ENCODE measurements around the gene UROS.

- TF ChIP-seq, protein P1, sequence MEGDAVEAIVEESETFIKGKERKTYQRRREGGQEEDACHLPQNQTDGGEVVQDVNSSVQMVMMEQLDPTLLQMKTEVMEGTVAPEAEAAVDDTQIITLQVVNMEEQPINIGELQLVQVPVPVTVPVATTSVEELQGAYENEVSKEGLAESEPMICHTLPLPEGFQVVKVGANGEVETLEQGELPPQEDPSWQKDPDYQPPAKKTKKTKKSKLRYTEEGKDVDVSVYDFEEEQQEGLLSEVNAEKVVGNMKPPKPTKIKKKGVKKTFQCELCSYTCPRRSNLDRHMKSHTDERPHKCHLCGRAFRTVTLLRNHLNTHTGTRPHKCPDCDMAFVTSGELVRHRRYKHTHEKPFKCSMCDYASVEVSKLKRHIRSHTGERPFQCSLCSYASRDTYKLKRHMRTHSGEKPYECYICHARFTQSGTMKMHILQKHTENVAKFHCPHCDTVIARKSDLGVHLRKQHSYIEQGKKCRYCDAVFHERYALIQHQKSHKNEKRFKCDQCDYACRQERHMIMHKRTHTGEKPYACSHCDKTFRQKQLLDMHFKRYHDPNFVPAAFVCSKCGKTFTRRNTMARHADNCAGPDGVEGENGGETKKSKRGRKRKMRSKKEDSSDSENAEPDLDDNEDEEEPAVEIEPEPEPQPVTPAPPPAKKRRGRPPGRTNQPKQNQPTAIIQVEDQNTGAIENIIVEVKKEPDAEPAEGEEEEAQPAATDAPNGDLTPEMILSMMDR (IDR thresholded peaks at IDR 0.05), result no peak
- TF ChIP-seq POLR2A (IDR thresholded peaks at IDR 0.05), result no peak
- TF ChIP-seq EP300 (IDR thresholded peaks at IDR 0.05), result no peak
- no peak for TF ChIP-seq POLR2AphosphoS5 (IDR thresholded peaks at IDR 0.05)
Measured at GRCh38 chr10:125846894-125847293, 23.8 kb upstream of the UROS start.
